ENCODE measurements around the gene LRP10. TPM values are rescaled to one million over a fixed set of nuclear protein-coding genes. Genes with fewer than 3 reads are reported as not detected.
A peak's percentile ranks its signal among the peaks of the same experiment; 100 is the strongest.

The LRP10 gene
- total and polyA plus RNA-seq, 2 experiments from 2014 or later, result 40.8 to 62.7 TPM

GRCh38 chr14:22845821-22846625 lies 25.5 kb upstream of the LRP10 start:
- Histone ChIP-seq H3K27me3 (no peaks in the 10 kb centered on the region), H3K4me3 (no peak overlapping the region), H3K4me1 (ENCODE audit: low read depth) (peaks cover 2% of the 10 kb centered on the region), H3K36me3 (no peaks in the 10 kb centered on the region), H3K27ac (no peak overlapping the region), H3K9me3 (ENCODE audit: low read depth) (no peaks in the 10 kb centered on the region)
- no peak for DNase-seq (ENCODE audit: low read depth in 1 of 2, low spot score in 1 of 2)
- TF ChIP-seq CTCF (IDR thresholded peaks at IDR 0.05; ENCODE audit: low read depth, low read length), result no peak

- Histone ChIP-seq H3K27me3 (no peaks in the 10 kb centered on the region), H3K36me3 (no peaks in the 10 kb centered on the region), H3K4me3 (no peak overlapping the region), H3K27ac (no peak overlapping the region), H3K9me3 (ENCODE audit: low read depth) (no peaks in the 10 kb centered on the region), H3K4me1 (ENCODE audit: low read depth) (no peaks in the 10 kb centered on the region)
- TF ChIP-seq CTCF (IDR thresholded peaks at IDR 0.05; ENCODE audit: low read depth, low read length), result no peak
- no peak for DNase-seq (ENCODE audit: low read depth in 1 of 2, low spot score in 1 of 2)
Observed at GRCh38 chr14:22846811-22847307, 24.7 kb upstream of the LRP10 start.

GRCh38 chr14:22847661-22848341 lies 23.7 kb upstream of the LRP10 start:
- no peaks in the 10 kb centered on the region for H3K27me3 ChIP-seq
- peak; percentile 11 for TF ChIP-seq CTCF (IDR thresholded peaks at IDR 0.05; ENCODE audit: low read depth, low read length)
- H3K4me3 ChIP-seq, result no peak overlapping the region
- H3K4me1 ChIP-seq (ENCODE audit: low read depth), result no peaks in the 10 kb centered on the region
- H3K9me3 ChIP-seq (ENCODE audit: low read depth), result no peaks in the 10 kb centered on the region
- DNase-seq (ENCODE audit: low read depth in 1 of 2, low spot score in 1 of 2), result peak in 1 of 2 donors; percentile 75
- H3K36me3 ChIP-seq, result no peaks in the 10 kb centered on the region
- H3K27ac ChIP-seq, result no peak overlapping the region

GRCh38 chr14:22848351-22849164 lies 23.0 kb upstream of the LRP10 start:
- Histone ChIP-seq H3K9me3 (ENCODE audit: low read depth) (no peaks in the 10 kb centered on the region), H3K4me1 (ENCODE audit: low read depth) (no peaks in the 10 kb centered on the region), H3K4me3 (no peak overlapping the region), H3K27me3 (no peaks in the 10 kb centered on the region), H3K36me3 (no peaks in the 10 kb centered on the region), H3K27ac (no peak overlapping the region)
- DNase-seq (ENCODE audit: low read depth in 1 of 2, low spot score in 1 of 2), result peak in 1 of 2 donors; percentile 98
- TF ChIP-seq CTCF (IDR thresholded peaks at IDR 0.05; ENCODE audit: low read depth, low read length), result no peak

GRCh38 chr14:22849212-22849819 lies 22.2 kb upstream of the LRP10 start:
- Histone ChIP-seq H3K27me3 (no peaks in the 10 kb centered on the region), H3K4me1 (ENCODE audit: low read depth) (no peaks in the 10 kb centered on the region), H3K9me3 (ENCODE audit: low read depth) (no peaks in the 10 kb centered on the region), H3K4me3 (no peak overlapping the region), H3K36me3 (no peaks in the 10 kb centered on the region), H3K27ac (no peak overlapping the region)
- DNase-seq (ENCODE audit: low read depth in 1 of 2, low spot score in 1 of 2), result peak in 1 of 2 donors; percentile 86
- TF ChIP-seq CTCF (IDR thresholded peaks at IDR 0.05; ENCODE audit: low read depth, low read length), result no peak

Data from cardiac muscle cell (in vitro differentiated cells and primary cell).